Gastrocnemius medialis (tissue), 4 donors: ENCODE measurements around the gene RNF125. TPM values are rescaled to one million over a fixed set of nuclear protein-coding genes. Genes with fewer than 3 reads are reported as not detected.

Experiments
- ATAC-seq, 2 donors: fragments of 150-250 bp; one replicate each; pipeline ENCODE4 v1.9.1; 2016
- DNase-seq, 2 donors: peaks; one replicate each; pipeline ENCODE4 v3.0.0-alpha.2; 2019
- H3K27ac ChIP-seq, 4 donors: fragments of 200-600 bp; sonication (generic); 1 replicate in 1 of 4; 2 replicates in 3 of 4; pipeline ENCODE4 v1.5.1; 2016 to 2018; ENCODE audit warnings: mild to moderate bottlenecking in 2 of 4, moderate library complexity in 1 of 4
- H3K27me3 ChIP-seq, 3 donors: fragments of 200-600 bp; sonication (generic) in 2 of 3; 1 replicate in 1 of 3; 2 replicates in 2 of 3; pipeline versions ENCODE4 v1.5.1 to v1.6.0; 2016 to 2019; ENCODE audit warnings: mild to moderate bottlenecking in 1 of 3, moderate library complexity in 1 of 3
- H3K36me3 ChIP-seq, 2 donors: fragments of 200-600 bp; sonication (generic) in 1 of 2; one replicate each; pipeline ENCODE4 v1.5.1; 2017 to 2018
- H3K4me1 ChIP-seq, 2 donors: fragments of 200-600 bp; sonication (generic) in 1 of 2; one replicate each; pipeline ENCODE4 v1.5.1; 2016 to 2017; ENCODE audit warnings: mild to moderate bottlenecking in 2 of 2
- H3K4me3 ChIP-seq, 4 donors: fragments of 200-600 bp; sonication (generic) in 3 of 4; 1 replicate in 1 of 4; 2 replicates in 3 of 4; pipeline ENCODE4 v1.5.1; 2016 to 2019; ENCODE audit warnings: mild to moderate bottlenecking in 2 of 4
- H3K9me3 ChIP-seq, 3 donors: fragments of 200-600 bp; sonication (generic) in 2 of 3; 1 replicate in 1 of 3; 2 replicates in 2 of 3; pipeline ENCODE4 v1.5.1; 2016 to 2019
- POLR2A ChIP-seq, 2 donors: fragments of 450-650 bp; IDR thresholded peaks; one replicate each; pipeline ENCODE4 v1.6.1; 2017; ENCODE audit warnings: antibody characterized with exemption in 2 of 2, mild to moderate bottlenecking in 2 of 2, moderate library complexity in 2 of 2
- in situ Hi-C, 4 donors: fragments of 200-750 bp; cut with MboI; loops; one replicate each; pipeline versions ENCODE4 v1.15.0 to v1.8.0; 2017; ENCODE audit warnings: low sequenced_read_pairs in 4 of 4
- intact Hi-C: fragments of 100-400 bp; cut with DNase I; formaldehyde crosslinking; loops from one replicate; pipeline ENCODE4 v1.15.1; 2023; ENCODE audit warnings: low total_unique reads
- total RNA-seq, 4 donors: library from RNA; depleted of rRNA; stranded (reverse); fragments of >200 nt; gene quantifications; one replicate each; pipeline versions ENCODE4 v1.1.0 to v1.2.3, GENCODE V29; 2016
- TF ChIP-seq, protein P1 (sequence below), 5 experiments: fragments of 450-650 bp in 3 of 5; fragments of 200-600 bp in 2 of 5; sonication (generic) in 2 of 5; IDR thresholded peaks in 4 of 5; conservative IDR thresholded peaks in 1 of 5; 1 replicate in 4 of 5; 2 replicates in 1 of 5; pipeline ENCODE4 v1.5.1; 2016 to 2019; ENCODE audit warnings: antibody characterized with exemption in 5 of 5, mild to moderate bottlenecking in 3 of 5, moderate library complexity in 3 of 5

RNF125 gene
- total RNA-seq, 4 donors from 2014 or later: 0.85 to 6.4 (median 3.1) TPM

DNA sequence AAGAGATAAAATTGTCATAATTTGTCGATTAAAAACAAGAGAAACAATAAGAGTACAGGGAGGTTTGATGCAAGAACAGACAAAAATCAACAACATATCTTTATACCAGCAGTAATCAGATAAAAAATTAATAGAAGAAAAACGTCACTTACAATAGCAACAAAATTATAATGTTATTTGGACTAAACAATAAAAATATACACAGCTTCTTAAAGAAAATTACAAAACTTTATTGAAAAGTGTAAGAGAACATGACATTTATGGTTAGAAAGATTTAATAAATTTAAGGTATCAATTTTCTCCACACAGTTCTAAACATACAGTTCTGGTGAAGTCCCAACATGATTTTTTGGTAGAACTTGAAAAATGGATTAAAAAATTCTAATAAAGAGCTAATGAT, 85.9 kb downstream of the RNF125 start:
- no peak overlapping the region for H3K4me3 ChIP-seq
- no peaks in the 10 kb centered on the region for H3K9me3 ChIP-seq
- ATAC-seq (no peak), DNase-seq (no peak)
- no peaks in the 10 kb centered on the region for H3K36me3 ChIP-seq
- H3K27ac ChIP-seq: no peak overlapping the region
- H3K4me1 ChIP-seq: peaks cover 5 to 8% of the 10 kb centered on the region in 2 donors
- intact Hi-C loops: no loop called here
- H3K27me3 ChIP-seq: no peaks in the 10 kb centered on the region
- in situ Hi-C loops: no loop called here
- no peak for TF ChIP-seq POLR2A (IDR thresholded peaks at IDR 0.05)
- TF ChIP-seq, protein P1, sequence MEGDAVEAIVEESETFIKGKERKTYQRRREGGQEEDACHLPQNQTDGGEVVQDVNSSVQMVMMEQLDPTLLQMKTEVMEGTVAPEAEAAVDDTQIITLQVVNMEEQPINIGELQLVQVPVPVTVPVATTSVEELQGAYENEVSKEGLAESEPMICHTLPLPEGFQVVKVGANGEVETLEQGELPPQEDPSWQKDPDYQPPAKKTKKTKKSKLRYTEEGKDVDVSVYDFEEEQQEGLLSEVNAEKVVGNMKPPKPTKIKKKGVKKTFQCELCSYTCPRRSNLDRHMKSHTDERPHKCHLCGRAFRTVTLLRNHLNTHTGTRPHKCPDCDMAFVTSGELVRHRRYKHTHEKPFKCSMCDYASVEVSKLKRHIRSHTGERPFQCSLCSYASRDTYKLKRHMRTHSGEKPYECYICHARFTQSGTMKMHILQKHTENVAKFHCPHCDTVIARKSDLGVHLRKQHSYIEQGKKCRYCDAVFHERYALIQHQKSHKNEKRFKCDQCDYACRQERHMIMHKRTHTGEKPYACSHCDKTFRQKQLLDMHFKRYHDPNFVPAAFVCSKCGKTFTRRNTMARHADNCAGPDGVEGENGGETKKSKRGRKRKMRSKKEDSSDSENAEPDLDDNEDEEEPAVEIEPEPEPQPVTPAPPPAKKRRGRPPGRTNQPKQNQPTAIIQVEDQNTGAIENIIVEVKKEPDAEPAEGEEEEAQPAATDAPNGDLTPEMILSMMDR (IDR thresholded peaks at IDR 0.05 in 4 of 5, conservative IDR thresholded peaks at IDR 0.05 in 1 of 5): no peak

DNA sequence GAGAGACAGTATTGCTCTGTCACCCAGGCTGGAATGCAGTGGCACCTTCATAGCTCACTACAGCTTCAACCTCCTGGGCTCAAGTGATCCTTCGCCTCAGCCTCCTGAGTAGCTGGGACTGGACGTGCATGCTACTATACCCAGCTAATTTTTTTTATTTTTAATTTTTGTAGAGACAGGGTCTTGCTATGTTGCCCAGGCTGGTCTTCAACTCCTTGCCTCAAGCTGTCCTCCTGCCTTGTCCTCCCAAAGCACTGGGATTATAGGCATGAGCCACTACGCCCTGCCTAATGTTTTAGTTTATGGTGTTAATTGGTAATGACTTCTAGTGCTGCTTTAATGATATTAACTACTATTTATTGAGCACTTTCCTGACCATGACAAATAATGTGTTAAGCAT, 91.4 kb downstream of the RNF125 start:
- in situ Hi-C loops: no loop called here
- TF ChIP-seq, protein P1 (IDR thresholded peaks at IDR 0.05 in 4 of 5, conservative IDR thresholded peaks at IDR 0.05 in 1 of 5): no peak
- TF ChIP-seq POLR2A (IDR thresholded peaks at IDR 0.05): no peak
- intact Hi-C loops: no loop called here

DNA sequence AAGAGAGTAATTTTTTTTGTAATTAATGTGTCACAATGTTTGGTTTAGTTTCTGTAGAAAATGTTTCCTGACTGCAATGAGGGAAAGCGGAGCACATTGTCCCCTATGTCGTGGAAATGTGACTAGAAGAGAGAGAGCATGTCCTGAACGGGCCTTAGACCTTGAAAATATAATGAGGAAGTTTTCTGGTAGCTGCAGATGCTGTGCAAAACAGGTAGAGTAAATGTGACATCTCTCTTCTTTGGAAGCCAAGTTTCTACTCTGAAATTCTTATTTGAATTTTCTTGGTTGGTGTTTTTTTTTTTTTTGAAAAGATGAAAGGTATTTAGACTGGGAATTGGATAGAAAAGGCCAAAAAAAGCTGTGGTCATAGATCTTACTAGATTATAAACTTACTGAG, 93.1 kb downstream of the RNF125 start:
- DNase-seq: no peak
- H3K4me3 ChIP-seq: no peak overlapping the region
- H3K27ac ChIP-seq: no peak overlapping the region
- H3K4me1 ChIP-seq: no peaks in the 10 kb centered on the region
- no peak for ATAC-seq
- H3K36me3 ChIP-seq: peaks cover 0 to 21% of the 10 kb centered on the region in 2 donors
- in situ Hi-C loops: no loop called here
- no peaks in the 10 kb centered on the region for H3K27me3 ChIP-seq
- TF ChIP-seq POLR2A (IDR thresholded peaks at IDR 0.05): no peak
- TF ChIP-seq, protein P1 (IDR thresholded peaks at IDR 0.05 in 4 of 5, conservative IDR thresholded peaks at IDR 0.05 in 1 of 5): no peak
- H3K9me3 ChIP-seq: no peaks in the 10 kb centered on the region
- intact Hi-C loops: no loop called here

More for the DNA sequence above, 91.4 kb downstream of the RNF125 start:
- Histone ChIP-seq H3K9me3 (no peaks in the 10 kb centered on the region), H3K27ac (no peak overlapping the region), H3K27me3 (no peaks in the 10 kb centered on the region), H3K4me1 (no peaks in the 10 kb centered on the region), H3K4me3 (no peak overlapping the region), H3K36me3 (peaks cover 0 to 13% of the 10 kb centered on the region in 2 donors)
- no peak for DNase-seq
- no peak for ATAC-seq

DNA sequence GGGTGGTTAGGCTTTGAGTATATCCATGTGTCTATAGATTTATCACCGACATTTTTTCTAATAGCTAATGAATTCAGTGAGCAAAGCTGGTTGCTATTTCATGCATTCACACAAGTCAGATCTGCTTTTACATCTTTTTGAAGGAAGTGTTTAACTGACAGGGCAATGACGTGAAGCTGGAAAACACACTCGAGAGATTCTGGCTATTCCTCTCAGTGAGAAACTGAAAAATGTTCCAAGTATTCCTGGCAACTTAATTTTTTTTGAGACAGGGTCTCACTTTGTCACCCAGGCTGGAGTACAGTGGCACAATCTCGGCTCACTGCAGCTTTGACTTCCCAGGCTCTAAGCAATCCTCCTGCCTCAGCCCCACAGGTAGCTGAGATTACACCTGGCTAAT, 94.2 kb downstream of the RNF125 start:
- intact Hi-C loops (no loop called here), in situ Hi-C loops (no loop called here)
- Histone ChIP-seq H3K36me3 (peaks cover 0 to 26% of the 10 kb centered on the region in 2 donors), H3K4me1 (no peaks in the 10 kb centered on the region), H3K4me3 (no peak overlapping the region), H3K9me3 (no peaks in the 10 kb centered on the region), H3K27ac (no peak overlapping the region), H3K27me3 (no peaks in the 10 kb centered on the region)
- no peak for DNase-seq
- TF ChIP-seq POLR2A (IDR thresholded peaks at IDR 0.05): no peak
- TF ChIP-seq, protein P1 (IDR thresholded peaks at IDR 0.05 in 4 of 5, conservative IDR thresholded peaks at IDR 0.05 in 1 of 5): no peak
- no peak for ATAC-seq

DNA sequence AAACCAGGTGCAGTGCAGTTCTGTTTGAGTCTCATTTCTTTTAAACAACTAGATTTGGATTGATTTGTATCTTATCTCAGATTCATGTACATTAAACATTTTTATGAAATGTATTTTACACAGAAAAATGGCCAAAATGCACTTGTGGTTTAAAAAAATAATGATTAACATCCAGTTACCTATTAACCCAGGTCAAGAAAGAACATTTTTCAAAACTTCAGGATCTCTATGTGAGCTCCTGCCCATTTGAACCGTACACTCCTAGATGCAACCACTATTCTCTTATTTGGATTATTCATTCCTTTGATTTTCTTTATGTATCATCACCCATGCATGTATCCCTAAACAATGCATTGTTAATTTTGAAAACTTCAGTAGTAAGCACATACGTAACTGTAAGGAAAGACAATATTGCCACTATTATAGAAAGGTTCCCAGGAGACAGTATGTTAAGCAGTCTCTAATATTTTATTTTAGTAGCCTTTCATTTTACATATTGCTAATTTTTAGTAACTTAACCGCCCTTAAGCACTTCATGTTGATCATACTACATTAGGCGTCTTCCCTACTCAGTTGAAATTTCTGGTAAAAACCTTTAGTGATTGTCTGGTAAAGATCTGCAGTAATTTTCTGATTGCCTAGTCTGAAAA, 95.8 kb downstream of the RNF125 start:
- H3K27ac ChIP-seq: no peak overlapping the region
- no peaks in the 10 kb centered on the region for H3K9me3 ChIP-seq
- no peak for DNase-seq
- no peaks in the 10 kb centered on the region for H3K4me1 ChIP-seq
- no peaks in the 10 kb centered on the region for H3K27me3 ChIP-seq
- TF ChIP-seq, protein P1 (IDR thresholded peaks at IDR 0.05 in 4 of 5, conservative IDR thresholded peaks at IDR 0.05 in 1 of 5): no peak
- no peak for TF ChIP-seq POLR2A (IDR thresholded peaks at IDR 0.05)
- H3K4me3 ChIP-seq: no peak overlapping the region
- intact Hi-C loops (no loop called here), in situ Hi-C loops (no loop called here)
- no peak for ATAC-seq
- peaks cover 0 to 26% of the 10 kb centered on the region in 2 donors for H3K36me3 ChIP-seq
